Stimulated activated CD4-positive, alpha-beta T cell treated with anti-CD3 and anti-CD28 coated beads, Interleukin-12 subunit alpha, Interleukin-12 subunit beta, amount 100 ng/mL, for 24 hours (primary cell): ENCODE measurements around the gene DNAI2.

ENCODE experiments used
- DNase-seq, 2 experiments: peaks; one replicate each; pipeline ENCODE4 v3.0.0-alpha.2; 2020; ENCODE audit warnings: low read depth in 2 of 2

DNAI2 gene

DNA sequence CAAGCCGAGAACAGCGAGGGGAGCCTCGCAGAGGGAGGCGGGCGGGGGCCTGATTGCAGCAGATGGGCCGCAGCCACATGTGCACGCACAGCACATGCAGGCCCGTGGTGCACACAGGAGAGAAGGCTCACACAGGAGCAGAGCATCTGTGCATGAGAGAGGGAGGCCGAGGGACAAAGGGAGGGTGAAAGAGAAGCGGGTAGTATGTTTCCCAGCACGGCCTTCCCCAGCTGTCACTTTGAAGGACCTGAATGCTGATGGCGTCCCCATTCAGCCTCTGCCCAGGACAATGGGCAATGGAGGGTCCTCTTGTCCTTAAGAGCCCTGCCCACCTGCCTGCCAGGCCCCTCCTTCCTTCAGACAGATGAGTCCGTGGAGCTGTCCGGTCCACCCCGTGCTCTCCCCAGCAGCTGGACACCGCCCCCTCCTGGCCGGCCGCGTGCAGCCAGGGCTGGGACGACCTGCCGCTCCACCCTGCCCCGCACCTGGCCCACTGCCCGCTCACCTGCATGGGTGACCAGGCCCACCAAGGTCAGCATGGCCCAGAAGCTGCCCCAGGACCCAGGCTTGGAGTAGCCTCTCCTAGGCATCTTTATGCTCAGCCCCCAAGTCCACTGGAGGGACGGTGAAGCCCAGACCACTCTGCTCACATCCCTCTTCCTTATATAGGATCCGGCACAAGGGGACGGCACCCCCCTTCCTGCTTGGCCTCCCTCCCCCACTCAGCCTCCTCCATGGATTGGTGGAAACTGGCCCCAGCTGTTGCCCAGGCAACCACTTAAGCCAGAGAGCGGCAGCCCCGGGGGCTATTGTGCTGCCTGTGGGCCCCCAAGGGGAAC, 87.4 kb downstream of the DNAI2 start, which contains the start of gene BTBD17:
BTBD17 (minus strand) TSS at position 639 of the 839 bp plus-strand sequence; CDS start at position 590, 49 bp downstream.
- no peak for DNase-seq

GRCh38 chr17:74362069-74362405, 88.0 kb downstream of the DNAI2 start:
- no peak for DNase-seq

GRCh38 chr17:74362810-74363498, 88.9 kb downstream of the DNAI2 start:
- DNase-seq, result no peak
